Activated CD4-positive, alpha-beta T cell treated with anti-CD3 and anti-CD28 coated beads, Interleukin-2, amount 50 U/mL, for 48 hours (primary cell): Measurements from ENCODE around the gene CCDC169.
"Not testable (repeated sequence)": the region's sequence is repeated elsewhere in the genome, so short reads cannot be mapped to it uniquely, and the experiment has no call there.

Experiments used
- DNase-seq, 2 experiments: peaks; one replicate each; pipeline ENCODE4 v3.0.0-alpha.2; 2020

Gene CCDC169

GRCh38 chr13:36297366-36298338, at the start of gene CCDC169:
Gene CCDC169 (minus strand): TSS chr13:36297814. CDS start chr13:36297719, 95 bp downstream.
- peak; percentile 67 to 73 for DNase-seq

DNA sequence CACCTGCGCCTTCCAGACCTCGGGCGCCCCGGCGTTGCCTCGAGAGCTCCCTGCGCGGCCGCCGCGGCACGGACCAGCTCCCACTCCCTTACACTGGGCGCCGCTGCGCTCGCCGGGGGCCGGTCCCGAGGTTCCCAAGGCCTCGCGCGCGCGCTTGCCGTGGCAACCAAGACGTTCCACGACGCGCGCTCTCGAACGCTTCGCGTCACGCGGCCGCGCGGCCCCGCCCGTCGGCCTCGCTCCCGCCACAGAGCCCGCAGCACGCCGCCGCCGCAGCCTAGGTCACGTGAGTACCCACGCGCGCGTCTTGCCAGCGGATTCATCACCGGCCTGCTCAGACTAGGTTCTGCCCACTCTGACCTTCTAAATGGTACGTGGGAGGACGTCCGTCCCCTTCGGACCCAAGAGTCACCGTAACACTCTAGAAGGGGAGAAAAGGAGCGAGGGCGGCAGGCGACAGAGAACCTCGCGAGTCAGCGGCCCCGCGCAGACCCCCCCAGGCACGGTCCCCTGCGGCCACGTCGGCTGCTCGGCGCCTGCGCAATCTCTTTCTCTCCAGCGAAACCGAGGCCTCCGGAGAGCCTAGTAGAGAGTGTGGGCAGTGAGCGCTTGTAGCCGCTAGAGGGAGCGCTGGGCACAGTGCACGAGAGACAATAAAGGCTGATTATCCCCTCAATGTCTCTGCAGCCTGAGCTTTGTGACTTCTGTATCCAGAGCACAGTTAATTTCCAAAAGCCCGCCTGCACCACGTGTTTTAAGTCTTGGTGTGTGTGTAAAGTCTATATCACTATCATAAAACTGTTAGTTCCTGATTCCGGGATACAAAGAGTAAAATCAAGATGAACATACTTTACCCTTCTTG, 48.8 kb upstream of the CCDC169 start, which contains the start of gene SPART:
Gene SPART, minus strand, starts transcription at position 173 of the 862 bp plus-strand sequence. CDS start 10,564 bp downstream, outside the sequence.
- DNase-seq, result peak; percentile 84 to 90

- DNase-seq, result peak; percentile 37 to 45
Observed at GRCh38 chr13:36345438-36346221, 48.0 kb upstream of the CCDC169 start.

DNA sequence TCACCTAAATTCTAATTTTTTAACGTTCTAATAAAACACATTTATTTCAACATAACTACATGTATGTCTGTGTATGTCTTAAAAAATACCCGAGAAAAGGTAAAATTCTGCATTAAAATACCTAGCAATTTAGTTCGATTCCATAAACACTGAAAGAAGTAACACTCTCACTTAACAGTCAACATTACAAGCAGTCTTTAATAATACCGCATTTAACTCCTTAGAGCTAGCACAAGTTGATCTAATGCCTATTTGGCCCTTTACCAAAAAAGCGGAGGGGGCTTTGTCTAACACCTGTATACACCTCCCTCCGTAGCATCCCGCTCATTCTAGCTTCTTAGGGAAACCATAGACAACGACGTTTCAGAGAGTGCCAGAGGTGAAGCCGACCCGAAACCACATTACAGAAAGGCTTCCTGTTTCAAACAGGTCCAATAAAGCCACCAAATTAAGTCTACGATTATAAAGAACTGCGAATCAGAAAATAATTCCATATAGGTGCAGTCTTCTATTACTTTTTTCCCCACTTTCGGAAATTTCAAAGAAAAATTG, 47.3 kb upstream of the CCDC169 start:
- DNase-seq, result no peak

DNA sequence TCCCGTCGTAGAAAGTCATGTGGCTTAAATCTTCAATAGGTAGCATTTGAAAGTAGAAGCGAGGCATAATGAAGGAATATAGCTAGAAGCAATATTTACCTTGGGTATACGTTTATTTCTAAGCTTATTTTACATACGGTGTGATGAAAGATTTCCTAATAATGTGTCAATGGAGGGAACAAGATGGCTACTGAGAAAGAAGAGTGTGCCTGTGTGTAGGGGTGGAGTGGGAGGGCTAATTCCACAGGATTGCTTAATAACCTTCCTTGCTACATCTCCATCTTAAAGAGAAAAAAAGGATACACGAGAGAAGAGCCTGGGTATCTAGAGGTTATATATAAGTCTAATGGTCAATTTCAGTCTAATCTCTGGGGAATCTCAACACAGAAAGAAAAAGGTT, 46.6 kb upstream of the CCDC169 start:
- no peak for DNase-seq

GRCh38 chr13:36343766-36344165, 46.2 kb upstream of the CCDC169 start:
- no peak for DNase-seq

DNA sequence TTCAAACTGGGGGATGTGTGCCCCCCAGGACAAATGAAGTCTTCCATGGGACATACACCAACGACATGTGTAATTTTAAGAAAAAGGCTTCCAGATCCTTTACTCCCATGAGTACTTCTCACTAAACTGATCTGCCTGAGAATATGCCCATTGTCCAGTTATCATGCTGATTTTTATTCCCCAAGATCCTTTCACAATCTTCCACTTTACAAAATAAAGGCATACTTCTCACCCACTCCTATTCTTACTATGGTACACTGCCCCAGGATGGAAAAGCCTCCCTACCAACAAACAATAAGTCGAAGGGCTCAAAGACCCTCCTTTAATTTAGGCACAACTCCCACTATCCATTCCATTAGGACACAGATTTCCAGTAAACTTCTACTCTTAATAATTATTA, 45.1 kb upstream of the CCDC169 start:
- no peak for DNase-seq

GRCh38 chr13:36341718-36342117, 44.1 kb upstream of the CCDC169 start:
- no peak for DNase-seq

DNA sequence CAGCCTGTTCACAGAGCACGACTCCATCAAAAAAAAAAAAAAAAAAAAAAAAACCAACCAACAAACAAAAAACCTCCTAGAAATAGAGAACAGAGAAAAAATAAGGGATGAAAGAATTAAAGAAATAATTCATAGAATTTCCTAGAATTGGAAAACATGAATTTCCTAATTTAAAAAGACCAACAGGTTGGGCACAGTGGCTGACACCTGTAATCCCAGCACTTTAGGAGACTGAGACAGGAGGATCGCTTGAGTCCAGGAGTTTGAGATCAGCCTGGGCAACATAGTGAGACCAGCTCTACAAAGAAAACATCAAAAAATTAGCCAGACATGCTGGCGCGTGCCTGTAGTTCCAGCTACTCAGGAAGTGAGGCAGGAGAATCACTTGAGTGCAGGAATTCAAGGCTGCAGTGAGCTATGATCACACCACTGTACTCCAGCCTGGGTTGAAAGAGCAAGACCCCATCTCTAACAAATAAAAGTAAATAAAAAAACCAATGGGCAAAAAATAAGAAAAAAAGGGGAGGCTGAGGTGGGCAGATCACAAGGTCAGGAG, 42.1 kb upstream of the CCDC169 start:
- DNase-seq, result no peak

DNA sequence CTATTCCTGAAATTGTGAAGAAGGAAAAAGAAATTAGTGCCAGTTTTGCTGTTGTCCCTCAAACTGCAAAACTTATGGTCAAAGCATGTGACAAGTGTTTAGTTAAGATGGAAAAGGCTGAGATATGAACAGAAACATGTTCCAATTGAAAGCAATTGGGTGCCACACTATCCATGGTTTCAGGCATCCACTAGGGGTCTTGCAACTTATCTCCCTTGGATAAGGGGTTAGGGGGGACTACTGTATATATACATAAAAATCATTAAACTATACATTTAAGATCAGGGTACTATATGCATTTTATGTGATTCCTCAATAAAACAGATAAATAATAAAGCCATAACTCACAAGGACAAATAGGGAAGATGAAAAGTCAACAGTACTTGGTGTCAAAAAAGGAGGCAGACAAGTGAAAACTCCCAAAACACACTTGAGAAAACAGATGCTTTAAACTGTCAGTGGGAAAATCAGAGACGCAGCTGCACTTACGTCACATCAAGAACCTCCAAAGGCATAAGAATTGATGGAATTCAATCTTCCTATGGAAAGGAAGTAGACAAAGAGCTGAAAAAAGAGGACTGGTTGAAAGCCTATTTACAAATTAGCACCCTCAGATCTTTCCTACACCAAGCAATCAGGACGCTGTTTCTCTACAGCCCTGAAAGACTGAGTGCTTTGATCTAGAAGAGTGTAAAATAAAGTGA, 40.5 kb upstream of the CCDC169 start:
- DNase-seq, result no peak

DNA sequence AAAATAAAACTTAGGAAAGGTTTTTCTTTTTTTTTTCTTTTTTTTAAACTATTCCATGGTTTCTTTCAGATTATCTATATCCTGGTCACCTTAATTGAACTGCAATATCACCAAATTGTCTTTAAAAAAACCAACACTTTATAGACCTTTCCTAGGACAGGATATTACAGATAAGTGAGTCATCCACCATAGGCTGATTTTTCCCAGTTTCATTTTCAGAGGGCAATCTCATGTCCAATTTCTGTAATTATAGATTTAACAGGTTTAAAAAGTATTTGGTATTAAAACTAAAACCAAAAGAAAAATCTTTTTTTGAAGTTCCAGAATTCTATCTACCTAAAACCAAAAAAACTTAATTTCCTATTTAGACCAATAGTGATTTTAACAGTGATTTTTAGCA, 35.4 kb upstream of the CCDC169 start:
- no peak for DNase-seq

DNA sequence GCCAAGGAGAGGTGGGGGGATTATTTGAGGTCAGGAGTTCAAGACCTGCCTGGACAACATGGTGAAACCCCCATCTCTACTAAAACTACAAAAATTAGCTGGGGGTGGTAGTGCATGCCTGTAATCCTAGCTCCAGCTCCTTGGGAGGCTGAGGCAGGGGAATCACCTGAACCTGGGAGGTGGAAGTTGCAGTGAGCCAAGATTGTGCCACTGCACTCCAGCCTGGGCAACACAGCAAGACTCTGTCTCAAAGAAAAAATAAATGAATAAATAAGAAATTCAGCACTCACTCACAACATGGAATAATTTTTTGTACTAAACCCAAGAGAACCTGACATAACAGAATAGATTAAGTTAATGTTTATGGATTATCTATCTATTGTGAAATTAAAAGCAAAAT, 34.6 kb upstream of the CCDC169 start:
- not testable (repeated sequence) for DNase-seq

GRCh38 chr13:36331280-36331679, 33.7 kb upstream of the CCDC169 start:
- DNase-seq, result no peak

DNA sequence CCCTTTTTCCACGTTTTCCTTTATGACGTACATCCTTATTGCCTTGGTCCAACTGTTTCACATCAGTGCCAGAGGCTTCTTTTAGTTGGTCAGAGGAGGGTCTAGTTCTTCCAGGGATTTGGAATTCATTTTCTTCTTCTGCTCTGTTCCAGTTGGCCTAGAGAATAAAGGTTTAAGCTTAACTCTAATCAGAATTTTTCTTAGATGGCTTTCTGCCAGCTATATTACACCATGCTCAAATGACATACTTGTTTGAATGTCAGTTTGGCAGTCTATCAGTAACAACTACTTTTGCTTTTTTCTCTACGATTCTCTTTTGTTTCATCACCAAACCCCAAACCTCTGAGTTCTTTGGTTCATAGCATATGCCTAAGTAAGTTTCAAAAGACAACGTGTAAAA, 31.7 kb upstream of the CCDC169 start:
- no peak for DNase-seq

- no peak for DNase-seq
Observed at GRCh38 chr13:36328821-36329220, 31.2 kb upstream of the CCDC169 start.

GRCh38 chr13:36325912-36326311, 28.3 kb upstream of the CCDC169 start:
- no peak for DNase-seq

GRCh38 chr13:36324881-36325280, 27.3 kb upstream of the CCDC169 start:
- not testable (repeated sequence) for DNase-seq

DNA sequence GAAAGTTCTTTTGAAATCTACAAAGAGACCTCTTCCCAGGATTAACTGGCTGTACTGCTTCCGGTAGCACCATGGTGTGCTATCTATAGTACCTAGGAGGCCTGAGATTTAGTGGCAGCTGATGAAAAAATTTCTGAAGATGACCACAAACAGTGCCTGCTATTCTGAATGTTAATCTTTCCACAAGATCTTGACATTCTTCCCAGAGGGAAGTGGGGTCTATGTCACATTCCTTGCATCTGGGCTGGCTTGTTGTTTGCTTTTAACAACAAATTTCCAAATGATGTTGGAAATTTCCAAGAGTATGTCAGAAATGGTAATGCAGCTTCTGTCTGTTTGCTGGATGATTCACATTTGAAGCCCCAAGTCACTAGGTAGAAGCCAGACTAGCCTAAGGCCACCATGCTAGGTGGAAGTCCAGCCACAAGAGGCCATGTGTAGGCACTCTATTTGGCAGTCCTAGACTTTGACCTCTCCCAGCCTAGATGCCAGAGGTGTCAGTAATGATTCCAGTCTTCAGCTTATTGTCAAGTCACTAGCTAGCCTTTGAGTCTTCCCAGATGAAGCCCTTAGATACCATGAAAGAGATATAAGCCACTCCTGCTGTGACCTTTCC, 26.4 kb upstream of the CCDC169 start:
- no peak for DNase-seq

GRCh38 chr13:36323408-36323807, 25.8 kb upstream of the CCDC169 start:
- no peak for DNase-seq

DNA sequence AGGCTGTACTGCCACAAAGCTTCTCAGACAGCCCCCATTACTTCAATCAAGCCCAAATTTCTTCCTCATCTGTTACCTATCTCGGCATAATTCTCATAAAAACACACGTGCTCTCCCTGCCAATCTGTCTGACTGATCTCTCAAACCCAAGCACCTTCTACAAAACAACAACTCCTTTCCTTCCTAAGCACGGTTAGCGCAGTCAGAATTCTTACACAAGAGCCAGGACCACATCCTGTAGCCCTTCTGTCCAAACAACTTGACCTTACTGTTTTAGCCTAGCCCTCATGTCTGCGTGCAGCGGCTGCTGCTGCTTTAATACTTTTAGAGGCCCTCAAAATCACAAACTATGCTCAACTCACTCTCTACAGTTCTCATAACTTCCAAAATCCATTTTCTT, 22.2 kb upstream of the CCDC169 start:
- DNase-seq, result not testable (repeated sequence)
